GM23338 (cell line): Measurements from ENCODE around the gene NKX6-1.

Experiments
- CTCF ChIP-seq, 2 experiments: fragments of 200-600 bp in 1 of 2; sonication (generic) in 1 of 2; conservative IDR thresholded peaks; 2 replicates each; pipeline versions ENCODE4 v1.5.1 to v1.6.1; 2016 to 2017; ENCODE audit warnings: antibody characterized with exemption in 2 of 2, low read depth in 2 of 2, mild to moderate bottlenecking in 2 of 2, moderate library complexity in 1 of 2
- EZH2 ChIP-seq: fragments of 200-600 bp; sonication (generic); IDR thresholded peaks from one replicate; pipeline ENCODE4 v1.8.0; 2017; ENCODE audit warnings: antibody characterized with exemption, mild to moderate bottlenecking, low read depth; ENCODE audit not compliant: unreplicated experiment
- EZH2phosphoT487 ChIP-seq: fragments of 200-600 bp; sonication (generic); IDR thresholded peaks from one replicate; pipeline ENCODE4 v1.8.1; 2018; ENCODE audit warnings: antibody characterized with exemption; ENCODE audit not compliant: unreplicated experiment
- JUNB ChIP-seq: IDR thresholded peaks from one replicate; pipeline ENCODE4 v1.6.1; 2016; ENCODE audit warnings: antibody characterized with exemption; ENCODE audit not compliant: unreplicated experiment
- NANOG ChIP-seq: IDR thresholded peaks from 2 replicates; pipeline ENCODE4 v1.6.1; 2016; ENCODE audit warnings: antibody characterized with exemption, borderline replicate concordance
- POLR2AphosphoS5 ChIP-seq: IDR thresholded peaks from 2 replicates; pipeline ENCODE4 v1.6.1; 2016; ENCODE audit warnings: antibody characterized with exemption, low read depth

GRCh38 chr4:84456157-84456556, 42.9 kb downstream of the NKX6-1 start:
- TF ChIP-seq EZH2 (no peak), CTCF (conservative IDR thresholded peaks at IDR 0.05; ENCODE audit: low read depth in 2 of 2) (no peak), JUNB (no peak), EZH2phosphoT487 (no peak), NANOG (no peak), POLR2AphosphoS5 (no peak)
